Omental fat pad (tissue), 4 donors: Measurements from ENCODE around the gene APOL6. TPM values are rescaled to one million over a fixed set of nuclear protein-coding genes. Genes with fewer than 3 reads are reported as not detected.

ENCODE experiments used
- ATAC-seq: fragments of 150-250 bp; one replicate; pipeline ENCODE4 v1.9.1; 2016; ENCODE audit warnings: mild to moderate bottlenecking, moderate library complexity; ENCODE audit not compliant: low FRiP score
- DNase-seq: peaks from one replicate; pipeline ENCODE4 v3.0.0-alpha.2; 2019; ENCODE audit warnings: low spot score
- CTCF ChIP-seq, 3 donors: fragments of 450-650 bp; IDR thresholded peaks; one replicate each; pipeline ENCODE4 v1.5.1; 2016 to 2017; ENCODE audit warnings: antibody characterized with exemption in 3 of 3, mild to moderate bottlenecking in 3 of 3, moderate library complexity in 2 of 3
- total RNA-seq, 4 donors: library from RNA; depleted of rRNA; stranded (reverse); fragments of >200 nt; gene quantifications; one replicate each; pipeline ENCODE4 v1.1.0, GENCODE V29; 2016

APOL6 gene
- total RNA-seq: 100 to 1,000 TPM in 1 of 4 donors, 10 to 100 TPM in 3; 53.8 to 104 (median 75.1) TPM

- DNase-seq (no peak), ATAC-seq (peak; percentile 78)
- TF ChIP-seq CTCF (IDR thresholded peaks at IDR 0.05): no peak
These were observed at the start of gene APOL6 for GRCh38 chr22:35648066-35649025. Gene APOL6, plus strand, starts transcription at chr22:35648446. Its CDS starts 7,980 bp downstream, at chr22:35656426.

- TF ChIP-seq CTCF (IDR thresholded peaks at IDR 0.05): no peak
- ATAC-seq (no peak), DNase-seq (no peak)
These were observed 48.9 kb upstream of the APOL6 start for GRCh38 chr22:35599364-35599763.

GRCh38 chr22:35600476-35600875, 47.8 kb upstream of the APOL6 start:
- TF ChIP-seq CTCF (IDR thresholded peaks at IDR 0.05): no peak
- ATAC-seq (no peak), DNase-seq (no peak)

GRCh38 chr22:35601013-35601580, 47.1 kb upstream of the APOL6 start:
- no peak for TF ChIP-seq CTCF (IDR thresholded peaks at IDR 0.05)
- ATAC-seq (no peak), DNase-seq (no peak)

GRCh38 chr22:35601743-35602615, 46.3 kb upstream of the APOL6 start:
- DNase-seq (no peak), ATAC-seq (peak; percentile 20)
- TF ChIP-seq CTCF (IDR thresholded peaks at IDR 0.05): no peak

GRCh38 chr22:35604621-35605368, 43.5 kb upstream of the APOL6 start:
- DNase-seq: no peak
- ATAC-seq: no peak
- TF ChIP-seq CTCF (IDR thresholded peaks at IDR 0.05): no peak
